HG02840 (cell line): ENCODE measurements around the gene MSANTD3.

Experiments
- ATAC-seq: cut with Tn5 transposase; IDR thresholded peaks from one replicate; pipeline ENCODE4 v1.9.1; 2021; ENCODE audit warnings: mild to moderate bottlenecking, moderate library complexity, moderate number of reproducible peaks; ENCODE audit not compliant: unreplicated experiment, low FRiP score

Gene MSANTD3

GRCh38 chr9:100459963-100460362, 33.0 kb downstream of the MSANTD3 start:
- ATAC-seq = no peak

DNA sequence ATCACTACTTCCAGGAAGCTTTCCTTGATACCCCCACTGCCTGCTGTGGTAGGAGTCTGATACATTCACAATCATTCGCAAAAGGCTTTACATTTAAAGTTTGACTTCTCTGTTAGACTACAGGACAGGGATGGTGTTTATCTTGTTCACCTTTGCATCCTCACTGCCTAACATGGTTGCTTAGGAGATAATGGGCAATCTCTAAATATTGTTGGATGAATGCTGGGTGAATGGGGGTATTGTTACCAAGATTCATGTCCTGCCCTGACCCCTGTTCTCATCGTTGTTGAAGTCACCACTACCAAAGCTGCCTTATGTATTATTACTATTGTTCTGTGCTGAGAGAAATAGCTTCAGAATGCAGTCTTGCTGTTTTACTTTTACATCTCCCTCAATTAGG, 38.3 kb downstream of the MSANTD3 start:
- no peak for ATAC-seq

DNA sequence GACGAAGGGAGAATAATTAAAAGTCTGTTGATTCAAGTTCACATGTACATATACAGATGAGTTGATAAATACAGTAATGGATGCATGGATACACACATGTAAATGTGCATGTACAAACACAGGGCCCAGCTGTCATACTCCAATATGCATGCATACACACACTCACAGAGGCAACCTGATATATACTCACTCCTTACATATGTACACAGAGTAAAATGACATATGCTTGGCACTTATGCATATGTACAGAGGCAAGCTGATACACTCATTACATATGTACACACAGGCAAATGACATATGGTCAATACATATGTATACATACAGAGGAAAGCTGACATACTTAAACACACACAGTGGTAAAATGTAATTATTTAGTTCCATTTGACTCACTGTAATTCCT, 38.8 kb downstream of the MSANTD3 start:
- no peak for ATAC-seq

GRCh38 chr9:100466171-100466828, 39.4 kb downstream of the MSANTD3 start:
- ATAC-seq = no peak

DNA sequence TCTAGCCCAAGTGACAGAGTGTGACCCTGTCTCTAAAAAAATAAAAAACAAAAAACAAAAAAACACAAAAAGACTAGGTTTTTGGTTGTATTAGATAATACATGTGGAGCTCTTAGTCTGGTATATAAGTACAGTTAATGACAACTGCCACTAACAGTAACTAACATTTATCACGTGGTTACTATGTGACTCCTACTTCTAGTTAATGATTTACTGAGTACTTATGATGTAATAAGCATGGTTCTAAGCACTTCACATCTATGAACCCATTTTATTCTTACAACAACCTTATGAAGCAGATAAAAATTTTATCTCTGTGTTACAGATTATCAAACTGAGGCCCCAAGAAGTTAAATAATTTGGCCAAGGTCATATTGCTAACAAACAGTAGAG, 39.9 kb downstream of the MSANTD3 start:
- no peak for ATAC-seq

DNA sequence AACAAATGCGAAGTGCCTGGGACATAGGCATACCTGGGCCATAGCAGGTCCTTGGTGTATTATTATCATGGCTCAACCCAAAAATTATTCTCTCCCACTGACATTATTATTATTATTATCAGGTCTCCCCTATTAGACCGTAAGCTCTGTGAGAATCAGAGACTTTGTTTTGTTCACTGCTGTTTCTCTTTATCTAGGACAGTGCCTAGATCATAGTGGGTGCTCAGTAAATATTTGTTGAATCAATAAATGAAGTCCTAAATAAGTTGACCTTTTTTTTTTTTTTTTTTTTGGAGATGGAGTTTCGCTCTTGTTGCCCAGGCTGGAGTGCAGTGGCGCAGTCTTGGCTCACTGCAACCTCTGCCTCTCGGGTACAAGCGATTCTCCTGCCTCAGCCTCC, 41.1 kb downstream of the MSANTD3 start:
- no peak for ATAC-seq

DNA sequence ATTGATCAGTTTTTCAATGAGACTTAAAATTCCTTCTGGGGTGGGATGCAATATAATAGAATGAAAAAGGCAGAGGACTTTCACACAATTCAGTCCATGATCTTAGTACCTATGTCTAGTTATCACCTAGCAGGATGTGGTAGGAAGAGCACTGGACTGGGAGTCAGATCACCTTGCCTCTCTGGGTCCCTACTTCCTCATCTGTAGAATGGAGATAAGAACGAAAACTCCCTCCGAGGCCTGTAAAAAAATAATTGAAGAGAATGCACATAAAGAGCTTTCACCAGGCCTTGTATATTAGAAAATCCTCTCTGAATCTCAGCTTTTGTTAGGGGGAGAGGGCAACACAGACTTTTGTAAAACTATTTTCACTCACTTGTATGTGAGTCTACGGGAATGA, 45.3 kb downstream of the MSANTD3 start:
- ATAC-seq = no peak

DNA sequence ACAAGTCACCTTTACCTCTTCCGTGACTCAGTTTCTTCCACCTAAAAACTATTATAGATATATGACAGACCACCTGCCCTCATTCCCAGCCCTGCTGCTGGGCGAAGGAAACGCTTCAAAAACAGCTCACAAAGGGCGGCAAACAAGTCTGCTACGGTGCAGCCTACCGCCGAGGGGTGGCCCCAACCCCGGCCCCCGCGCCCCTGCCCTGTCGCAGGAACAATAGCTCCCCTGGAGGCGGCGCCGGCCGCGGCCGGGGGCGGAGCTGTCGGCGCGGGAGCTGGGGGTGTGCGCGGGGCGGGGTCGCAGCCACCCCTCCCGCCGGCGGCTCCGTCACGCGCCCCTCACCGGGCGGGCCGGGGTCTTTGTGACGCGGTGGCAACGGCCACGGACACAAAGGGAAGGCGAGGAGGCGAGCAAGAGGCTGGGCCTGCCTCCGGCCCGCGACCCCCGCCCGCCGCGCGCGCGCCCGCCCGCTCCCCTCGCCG, 45.9 kb downstream of the MSANTD3 start, which contains the start of gene TMEFF1:
Gene TMEFF1, plus strand, starts transcription at position 362 of the 488 bp plus-strand sequence. CDS start 396 bp downstream, outside the sequence.
- no peak for ATAC-seq

- ATAC-seq = peak; percentile 61
Observed at GRCh38 chr9:100473276-100474081, 46.5 kb downstream of the MSANTD3 start.

GRCh38 chr9:100474082-100474923, 47.4 kb downstream of the MSANTD3 start:
- no peak for ATAC-seq

GRCh38 chr9:100474924-100475276, 48.0 kb downstream of the MSANTD3 start:
- ATAC-seq = no peak

DNA sequence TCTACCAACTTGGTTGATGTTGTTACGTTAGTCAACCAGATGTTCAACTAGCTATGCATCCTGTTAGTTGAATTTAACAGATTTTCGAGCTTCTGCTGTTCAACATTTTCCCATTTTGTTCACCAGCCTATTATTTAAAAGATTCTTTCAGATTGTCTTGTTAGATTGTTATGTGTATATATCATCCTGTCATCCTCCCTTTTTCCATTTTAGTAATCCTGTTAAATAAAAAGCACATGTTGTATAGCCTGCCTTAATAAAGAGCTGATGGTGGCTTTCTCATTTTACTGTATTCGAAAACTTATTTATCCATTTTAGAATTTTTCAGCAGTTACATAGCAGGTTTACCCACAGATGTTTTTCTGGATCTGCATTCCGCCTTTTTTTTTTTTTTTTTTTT, 50.3 kb downstream of the MSANTD3 start:
- no peak for ATAC-seq

DNA sequence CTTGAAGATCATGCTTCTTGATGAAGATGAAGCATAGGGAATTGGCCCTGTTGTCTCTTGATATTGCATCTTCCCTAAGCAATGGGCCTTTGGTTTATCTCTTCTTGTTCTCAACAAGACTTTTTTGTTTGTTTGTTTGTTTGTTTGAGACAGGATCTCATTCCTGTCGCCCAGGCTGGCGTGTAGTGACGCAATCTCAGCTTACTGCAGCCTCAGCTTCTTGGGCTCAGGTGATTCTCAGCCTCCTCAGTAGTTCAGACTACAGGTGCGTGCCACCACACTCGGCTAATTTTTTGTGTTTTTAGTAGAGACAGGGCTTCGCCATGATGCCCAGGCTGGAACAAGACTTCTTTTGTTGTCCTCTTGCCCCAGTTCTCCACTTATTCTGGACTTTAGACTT, 51.2 kb downstream of the MSANTD3 start:
- no peak for ATAC-seq

DNA sequence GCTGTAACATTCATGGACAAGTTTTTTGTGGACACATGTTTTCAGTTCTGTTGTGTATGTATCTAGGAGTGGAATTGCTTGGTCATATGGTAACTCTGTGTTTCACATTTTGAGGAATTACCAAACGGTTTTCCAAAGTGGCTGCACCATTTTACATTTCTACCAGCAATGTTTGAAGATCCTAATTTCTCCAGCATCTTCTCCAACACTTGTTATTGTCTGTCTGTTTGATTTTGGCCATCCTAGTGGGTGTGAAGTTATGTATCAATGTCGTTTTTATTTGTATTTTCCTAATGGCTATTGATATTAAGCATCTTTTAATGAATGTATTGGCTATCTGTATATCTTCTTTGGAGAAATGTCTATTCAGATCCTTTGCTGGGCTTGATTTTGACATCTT, 52.9 kb downstream of the MSANTD3 start:
- ATAC-seq = no peak

DNA sequence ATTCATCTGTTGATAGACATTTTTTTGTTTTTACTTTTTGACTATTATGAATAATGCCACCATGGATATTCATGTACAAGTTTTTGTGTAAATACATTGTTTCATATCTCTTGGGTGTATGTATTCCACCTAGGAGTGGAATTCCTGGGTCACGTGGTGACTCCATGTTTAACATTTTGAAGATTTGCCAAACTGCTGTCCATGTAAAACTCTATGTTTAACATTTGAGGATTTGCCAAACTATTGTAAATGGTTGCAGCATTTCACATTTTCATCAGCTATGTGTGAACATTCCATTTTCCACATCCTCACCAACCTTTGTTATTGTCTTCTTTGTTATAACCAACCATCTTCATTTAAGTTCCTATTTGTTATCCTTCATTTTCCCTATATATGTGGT, 58.3 kb downstream of the MSANTD3 start:
- ATAC-seq = no peak

GRCh38 chr9:100486479-100487176, 59.7 kb downstream of the MSANTD3 start:
- ATAC-seq = no peak

- ATAC-seq = no peak
Observed at GRCh38 chr9:100488177-100488576, 61.2 kb downstream of the MSANTD3 start.

GRCh38 chr9:100489836-100490235, 62.9 kb downstream of the MSANTD3 start:
- ATAC-seq = no peak

- ATAC-seq = no peak
Observed at GRCh38 chr9:100492952-100493351, 66.0 kb downstream of the MSANTD3 start.

DNA sequence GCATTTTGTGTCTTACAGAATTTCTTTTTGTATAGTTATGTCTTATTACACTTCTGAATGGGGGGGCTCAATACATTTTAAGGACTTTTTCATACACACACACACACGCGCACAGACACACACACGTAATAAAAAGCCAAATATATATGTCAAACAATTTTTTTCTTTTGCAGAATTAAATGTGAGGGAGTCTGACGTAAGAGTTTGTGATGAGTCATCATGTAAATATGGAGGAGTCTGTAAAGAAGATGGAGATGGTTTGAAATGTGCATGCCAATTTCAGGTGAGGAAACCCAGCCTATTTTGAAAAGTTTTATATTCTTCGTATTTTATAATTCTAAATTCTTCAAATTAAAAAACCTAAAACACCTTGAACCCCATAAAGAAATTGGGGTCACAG, 71.6 kb downstream of the MSANTD3 start:
- ATAC-seq = no peak
